DND-41 (cell line): ENCODE data around the gene CCT2.
"Not testable (repeated sequence)": the region's sequence is repeated elsewhere in the genome, so short reads cannot be mapped to it uniquely, and the experiment has no call there.

Source experiments
- EZH2 ChIP-seq: IDR thresholded peaks from 3 replicates; pipeline ENCODE4 v1.6.1; 2012; ENCODE audit warnings: borderline replicate concordance, low read depth, mild to moderate bottlenecking, moderate library complexity, low read length, inconsistent platforms; ENCODE audit not compliant: severe bottlenecking
- TF ChIP-seq, protein P1 (sequence below): IDR thresholded peaks from 2 replicates; pipeline ENCODE4 v1.5.1; 2012; ENCODE audit warnings: borderline replicate concordance, low read length, moderate library complexity, mild to moderate bottlenecking; ENCODE audit not compliant: poor library complexity, severe bottlenecking; ENCODE audit errors: extremely low read depth

DNA sequence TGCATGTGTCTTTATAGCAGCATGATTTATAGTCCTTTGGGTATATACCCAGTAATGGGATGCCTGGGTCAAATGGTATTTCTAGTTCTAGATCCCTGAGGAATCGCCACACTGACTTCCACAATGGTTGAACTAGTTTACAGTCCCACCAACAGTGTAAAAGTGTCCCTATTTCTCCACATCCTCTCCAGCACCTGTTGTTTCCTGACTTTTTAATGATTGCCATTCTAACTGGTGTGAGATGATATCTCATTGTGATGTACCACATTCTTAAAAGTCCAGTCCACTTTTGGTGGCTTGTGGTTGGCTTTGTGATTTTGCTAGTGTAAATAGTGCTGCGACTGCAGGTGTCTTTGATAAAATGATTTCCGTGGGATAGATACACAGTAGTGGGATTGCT is 19.0 kb downstream of the CCT2 start:
- TF ChIP-seq, protein P1, sequence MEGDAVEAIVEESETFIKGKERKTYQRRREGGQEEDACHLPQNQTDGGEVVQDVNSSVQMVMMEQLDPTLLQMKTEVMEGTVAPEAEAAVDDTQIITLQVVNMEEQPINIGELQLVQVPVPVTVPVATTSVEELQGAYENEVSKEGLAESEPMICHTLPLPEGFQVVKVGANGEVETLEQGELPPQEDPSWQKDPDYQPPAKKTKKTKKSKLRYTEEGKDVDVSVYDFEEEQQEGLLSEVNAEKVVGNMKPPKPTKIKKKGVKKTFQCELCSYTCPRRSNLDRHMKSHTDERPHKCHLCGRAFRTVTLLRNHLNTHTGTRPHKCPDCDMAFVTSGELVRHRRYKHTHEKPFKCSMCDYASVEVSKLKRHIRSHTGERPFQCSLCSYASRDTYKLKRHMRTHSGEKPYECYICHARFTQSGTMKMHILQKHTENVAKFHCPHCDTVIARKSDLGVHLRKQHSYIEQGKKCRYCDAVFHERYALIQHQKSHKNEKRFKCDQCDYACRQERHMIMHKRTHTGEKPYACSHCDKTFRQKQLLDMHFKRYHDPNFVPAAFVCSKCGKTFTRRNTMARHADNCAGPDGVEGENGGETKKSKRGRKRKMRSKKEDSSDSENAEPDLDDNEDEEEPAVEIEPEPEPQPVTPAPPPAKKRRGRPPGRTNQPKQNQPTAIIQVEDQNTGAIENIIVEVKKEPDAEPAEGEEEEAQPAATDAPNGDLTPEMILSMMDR: not testable (repeated sequence)
- TF ChIP-seq EZH2: not testable (repeated sequence)
